GM20431 (cell line): Measurements from ENCODE around the gene TMPRSS15.

ENCODE experiments used
- in situ Hi-C: fragments of 300-500 bp; cut with MseI, MboI; formaldehyde crosslinking; loops from one replicate; pipeline ENCODE4 v1.15.0; 2020; ENCODE audit warnings: low sequenced_read_pairs; ENCODE audit not compliant: unreplicated experiment

TMPRSS15 gene

GRCh38 chr21:18249672-18250071 is 153.9 kb downstream of the TMPRSS15 start:
- in situ Hi-C loops = no loop called here

DNA sequence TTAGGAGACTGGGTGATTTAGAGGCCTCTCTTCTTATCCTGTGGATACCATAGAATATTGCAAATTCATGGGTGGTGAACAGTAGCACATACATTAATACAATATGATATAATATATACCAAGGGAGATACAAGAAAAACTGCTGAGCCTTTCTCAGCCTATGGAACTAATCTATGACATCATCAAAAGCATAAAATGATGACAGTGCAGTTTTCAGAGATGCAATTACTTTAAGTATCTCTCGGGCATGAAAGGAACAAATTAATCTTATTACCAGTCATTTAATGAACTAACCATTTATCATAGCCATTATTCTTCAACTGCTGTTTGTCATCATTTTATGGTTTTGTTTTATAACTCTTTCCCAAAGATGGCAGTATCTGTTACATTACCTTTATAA is 155.4 kb downstream of the TMPRSS15 start:
- in situ Hi-C loops = no loop called here

- in situ Hi-C loops = no loop called here
These were observed 158.1 kb downstream of the TMPRSS15 start for GRCh38 chr21:18245464-18245967.

GRCh38 chr21:18244671-18245463 is 158.7 kb downstream of the TMPRSS15 start, which contains the start of gene CHODL:
Gene CHODL (plus strand): TSS chr21:18244833. CDS start chr21:18245224, 391 bp downstream.
- in situ Hi-C loops = no loop called here

DNA sequence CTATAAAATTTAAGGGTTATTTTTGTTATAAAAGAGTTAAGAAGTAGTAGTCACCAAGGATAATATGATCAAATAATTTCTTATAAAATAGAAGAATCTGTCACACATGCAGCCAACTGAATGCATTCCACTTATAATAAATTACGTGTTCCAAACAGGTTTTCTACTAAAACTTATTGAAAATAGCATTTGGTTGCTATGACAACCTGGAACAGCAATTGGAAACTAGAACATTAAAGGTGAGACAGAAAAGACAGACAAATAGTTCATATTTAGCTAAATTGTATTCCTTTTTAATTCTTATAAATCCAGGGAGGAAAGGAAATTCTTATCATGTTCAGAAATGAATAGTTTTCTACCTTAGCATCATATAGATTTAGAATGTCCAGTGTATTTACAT is 168.0 kb downstream of the TMPRSS15 start:
- in situ Hi-C loops = no loop called here

DNA sequence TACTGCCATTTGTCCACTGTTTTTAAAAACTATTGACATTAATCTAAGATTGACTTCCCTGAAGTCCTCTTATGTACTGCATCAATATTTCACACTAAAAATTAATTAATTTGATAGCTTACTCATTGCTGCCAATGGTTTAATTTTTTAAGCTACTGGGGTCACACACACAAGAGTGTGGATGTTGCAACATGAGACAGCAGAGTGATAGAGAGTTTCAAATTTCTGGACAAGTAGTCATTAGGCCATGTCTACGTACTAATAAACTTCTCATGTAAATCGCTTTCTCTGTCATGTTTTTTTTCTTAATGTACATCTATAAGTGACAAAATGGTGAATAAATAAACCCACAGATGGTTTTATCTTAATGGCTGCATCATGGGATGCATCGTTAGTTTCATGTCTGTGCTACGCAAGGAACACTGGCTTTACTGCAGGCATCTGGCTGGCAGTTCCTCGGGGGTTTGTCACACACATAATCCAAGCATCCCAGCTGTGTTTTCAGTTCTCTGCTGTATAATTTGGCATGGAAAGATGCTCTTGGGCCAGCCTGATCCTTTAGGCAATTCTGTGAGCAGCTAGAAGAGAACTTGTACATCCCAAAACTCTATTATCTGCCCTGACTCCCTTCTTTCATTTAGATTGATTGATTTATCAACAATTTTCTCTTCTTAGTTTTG is 175.4 kb downstream of the TMPRSS15 start:
- in situ Hi-C loops = no loop called here

DNA sequence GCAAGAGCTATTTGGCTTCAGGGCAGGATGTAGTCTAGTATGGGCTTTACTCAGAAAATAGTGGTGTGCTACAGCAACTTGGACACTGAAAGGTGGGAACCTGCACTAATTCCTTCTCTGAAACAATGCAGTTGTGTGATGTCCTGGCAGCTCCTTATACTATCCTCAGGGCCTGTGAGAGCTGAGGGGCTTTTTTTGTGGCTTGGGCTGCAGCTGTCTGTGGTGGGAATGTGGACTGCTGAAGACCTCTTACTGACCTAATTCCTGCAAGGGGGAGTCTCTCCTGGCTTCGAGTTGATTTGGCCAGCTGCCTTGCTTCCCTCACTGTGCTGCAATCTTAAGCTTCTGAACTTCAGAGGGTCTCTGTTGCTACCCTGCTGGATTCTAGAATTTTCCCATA is 181.2 kb downstream of the TMPRSS15 start:
- in situ Hi-C loops = no loop called here

DNA sequence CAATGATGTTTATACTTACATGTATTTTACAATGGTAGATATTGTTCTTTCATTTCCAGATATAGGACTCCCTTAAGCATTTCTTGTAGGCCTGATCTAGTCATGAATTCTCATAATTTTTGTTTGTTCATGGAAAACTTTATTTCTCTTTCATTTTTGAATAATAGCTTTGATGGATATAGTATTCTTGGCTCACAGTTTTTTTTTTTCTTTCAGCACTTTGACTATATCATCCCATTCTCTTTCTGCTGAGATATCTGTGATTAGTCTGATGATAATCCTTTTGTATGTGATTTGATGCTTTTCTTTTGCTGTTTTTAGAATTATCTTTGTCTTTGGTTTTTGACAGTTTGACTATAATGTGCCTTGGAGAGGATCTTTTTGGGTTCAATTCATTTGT is 183.1 kb downstream of the TMPRSS15 start:
- in situ Hi-C loops = no loop called here
